LNCAP (cell line): ENCODE measurements around the gene PYGB.

ENCODE experiments used
- TF ChIP-seq, protein P1 (sequence below): fragments of 450-650 bp; IDR thresholded peaks from 2 replicates; pipeline ENCODE4 v1.5.1; 2017; ENCODE audit warnings: mild to moderate bottlenecking

The PYGB gene

DNA sequence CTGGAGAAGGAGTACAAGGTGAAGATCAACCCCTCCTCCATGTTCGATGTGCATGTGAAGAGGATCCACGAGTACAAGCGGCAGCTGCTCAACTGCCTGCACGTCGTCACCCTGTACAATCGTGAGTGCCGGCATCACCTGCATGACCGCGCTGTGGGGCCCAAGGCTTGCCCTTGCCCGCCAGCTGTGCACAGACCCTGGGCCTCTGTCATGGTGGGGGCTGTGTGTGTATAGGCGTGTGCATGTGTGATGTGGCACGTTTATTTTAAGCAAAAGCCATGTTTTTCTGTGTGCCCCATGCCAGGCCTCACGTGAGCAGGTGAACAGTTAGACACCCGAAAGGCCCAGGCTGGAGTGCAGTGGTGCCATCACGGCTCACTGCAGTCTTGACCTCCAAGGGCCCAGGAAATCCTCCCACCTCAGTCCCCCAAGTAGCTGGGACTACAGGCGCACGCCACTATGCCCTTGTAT lies 36.3 kb downstream of the PYGB start:
- TF ChIP-seq, protein P1, sequence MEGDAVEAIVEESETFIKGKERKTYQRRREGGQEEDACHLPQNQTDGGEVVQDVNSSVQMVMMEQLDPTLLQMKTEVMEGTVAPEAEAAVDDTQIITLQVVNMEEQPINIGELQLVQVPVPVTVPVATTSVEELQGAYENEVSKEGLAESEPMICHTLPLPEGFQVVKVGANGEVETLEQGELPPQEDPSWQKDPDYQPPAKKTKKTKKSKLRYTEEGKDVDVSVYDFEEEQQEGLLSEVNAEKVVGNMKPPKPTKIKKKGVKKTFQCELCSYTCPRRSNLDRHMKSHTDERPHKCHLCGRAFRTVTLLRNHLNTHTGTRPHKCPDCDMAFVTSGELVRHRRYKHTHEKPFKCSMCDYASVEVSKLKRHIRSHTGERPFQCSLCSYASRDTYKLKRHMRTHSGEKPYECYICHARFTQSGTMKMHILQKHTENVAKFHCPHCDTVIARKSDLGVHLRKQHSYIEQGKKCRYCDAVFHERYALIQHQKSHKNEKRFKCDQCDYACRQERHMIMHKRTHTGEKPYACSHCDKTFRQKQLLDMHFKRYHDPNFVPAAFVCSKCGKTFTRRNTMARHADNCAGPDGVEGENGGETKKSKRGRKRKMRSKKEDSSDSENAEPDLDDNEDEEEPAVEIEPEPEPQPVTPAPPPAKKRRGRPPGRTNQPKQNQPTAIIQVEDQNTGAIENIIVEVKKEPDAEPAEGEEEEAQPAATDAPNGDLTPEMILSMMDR: no peak

DNA sequence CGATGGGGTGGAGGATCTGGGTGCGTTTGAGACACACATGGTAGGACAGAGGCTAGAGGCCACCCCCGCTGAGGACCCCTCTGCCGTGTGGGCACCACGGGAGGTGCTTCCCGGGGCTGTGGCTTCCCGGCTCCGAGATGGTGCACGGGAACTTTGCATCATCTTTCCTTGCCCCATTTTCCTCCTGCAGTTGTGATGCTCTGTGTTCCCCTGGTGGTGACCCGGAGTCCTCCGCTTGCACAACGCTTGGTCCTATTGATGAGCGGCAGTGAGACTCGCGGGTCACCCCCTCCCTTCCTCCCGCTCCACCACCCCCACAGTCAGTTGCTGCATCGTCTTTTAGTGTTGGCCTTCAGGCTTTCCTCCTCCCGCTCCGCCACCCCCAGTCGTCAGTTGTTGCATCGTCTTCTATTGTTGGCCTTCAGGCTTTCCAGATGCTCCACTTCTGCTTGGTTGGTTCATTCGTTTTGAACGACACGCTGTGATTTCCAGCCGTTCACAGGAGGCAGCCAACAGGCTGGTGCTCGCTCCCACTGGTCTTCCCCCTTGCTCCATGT lies 37.3 kb downstream of the PYGB start:
- TF ChIP-seq, protein P1: no peak

DNA sequence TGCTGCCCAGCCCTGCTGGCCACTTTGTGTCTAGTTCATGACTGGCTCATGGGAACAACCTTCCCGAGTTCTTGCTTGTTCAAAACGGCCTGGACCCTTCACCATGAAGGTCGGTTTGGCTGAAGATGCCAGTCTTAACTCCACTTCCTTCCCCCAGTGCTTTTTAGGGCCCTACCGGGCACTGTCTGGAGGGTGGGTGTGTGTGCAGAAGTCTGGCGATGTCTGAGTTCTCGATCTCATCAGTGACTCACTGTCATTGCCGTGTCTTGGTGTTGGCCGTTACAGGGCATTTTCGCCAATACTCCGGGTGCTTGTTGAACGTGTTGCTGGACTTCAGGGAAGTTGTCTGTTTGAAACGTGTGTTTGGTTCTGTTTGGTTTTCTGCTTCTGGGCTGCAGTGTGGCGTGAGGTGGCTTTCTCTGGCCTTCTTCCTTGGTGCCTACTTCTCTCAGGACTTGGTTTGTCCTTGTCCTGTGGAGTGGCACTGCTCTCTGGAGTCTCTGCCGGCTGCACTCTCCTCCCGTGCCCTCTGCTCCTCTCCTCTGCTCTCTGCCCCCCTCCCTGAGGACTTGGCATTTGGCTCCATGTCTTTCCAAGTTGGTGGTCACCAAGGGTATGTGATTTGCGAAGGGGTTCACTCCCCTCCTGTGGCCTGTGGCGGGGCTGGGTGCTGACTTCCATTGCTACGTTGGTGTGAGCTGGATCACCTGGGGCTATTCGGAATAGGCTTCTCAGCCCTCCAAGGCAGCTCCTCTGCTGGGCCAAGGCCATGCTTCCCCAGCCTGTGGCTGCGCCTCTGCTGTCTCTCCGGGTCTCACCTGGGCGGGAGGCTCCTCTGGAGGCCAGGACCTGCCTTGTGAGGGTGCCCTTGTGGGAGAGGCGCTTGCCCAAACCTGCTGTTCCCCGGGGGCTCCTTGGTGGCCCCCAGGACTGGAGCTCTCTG lies 38.2 kb downstream of the PYGB start:
- TF ChIP-seq, protein P1: no peak

DNA sequence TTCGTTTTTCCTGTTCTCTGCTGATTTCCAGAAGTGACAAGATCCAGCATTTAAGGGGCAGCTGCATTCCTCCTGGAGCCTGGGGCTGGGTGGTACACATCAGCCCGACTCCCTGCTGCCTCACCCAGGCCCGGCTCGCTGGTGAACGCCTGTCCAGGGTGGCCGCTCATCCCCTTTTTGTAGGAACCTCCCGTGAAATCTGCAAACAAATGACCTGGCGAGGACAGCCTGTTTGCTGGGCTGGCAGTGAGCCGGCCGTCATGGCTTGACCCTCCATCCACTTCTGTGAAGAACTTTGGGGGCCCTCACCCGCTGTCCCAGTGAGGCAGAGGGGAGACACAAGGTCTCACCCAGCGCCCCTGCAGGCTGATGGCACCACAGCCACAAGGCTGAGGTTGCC lies 39.0 kb downstream of the PYGB start:
- TF ChIP-seq, protein P1: no peak

GRCh38 chr20:25287631-25288290 lies 39.9 kb downstream of the PYGB start:
- TF ChIP-seq, protein P1: no peak

DNA sequence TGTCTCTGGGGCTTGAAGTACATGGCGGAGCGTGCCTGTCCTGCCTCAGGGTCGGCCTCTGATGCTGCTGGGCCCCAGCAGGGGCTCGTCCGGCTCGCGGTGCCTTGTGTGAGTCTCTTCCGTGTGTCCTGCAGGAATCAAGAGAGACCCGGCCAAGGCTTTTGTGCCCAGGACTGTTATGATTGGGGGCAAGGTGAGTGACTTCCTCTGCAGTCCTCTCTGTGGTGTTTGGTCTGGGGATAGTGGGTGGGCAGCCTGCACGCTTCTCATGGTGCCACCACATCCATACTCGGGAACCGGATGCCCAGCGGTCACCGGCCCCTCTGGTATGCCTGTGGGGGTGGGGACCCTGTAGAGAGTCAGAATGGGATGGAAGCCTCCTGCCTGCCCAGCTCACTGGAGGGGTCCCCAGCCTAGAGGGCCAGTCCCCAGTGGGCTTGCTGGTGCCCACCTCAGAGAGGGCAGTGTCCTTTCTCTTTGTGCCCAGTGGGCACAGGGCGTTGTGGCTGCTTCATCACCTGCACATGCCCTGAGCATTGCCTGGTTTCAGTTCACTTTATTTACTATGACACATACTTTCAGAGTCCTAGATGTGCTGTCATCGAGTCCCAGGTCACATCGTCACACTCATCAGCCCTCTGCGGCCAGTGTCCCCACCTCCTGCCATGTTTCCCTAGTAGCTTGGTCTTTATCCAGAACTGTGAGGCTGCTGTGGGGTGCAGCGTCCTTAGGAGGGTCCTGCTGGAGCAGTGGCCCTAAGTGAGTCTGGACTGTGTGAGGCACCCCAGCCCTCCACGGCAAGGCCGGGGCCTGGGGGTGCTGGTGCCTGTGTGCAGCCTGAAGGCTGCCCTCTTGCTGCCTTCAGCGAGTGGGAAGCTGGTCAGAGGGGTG lies 40.7 kb downstream of the PYGB start:
- TF ChIP-seq, protein P1: no peak
